Measurements from ENCODE around the gene CTSO. TPM values are rescaled to one million over a fixed set of nuclear protein-coding genes. Genes with fewer than 3 reads are reported as not detected.

CTSO gene
- total RNA-seq, 1 donor = 25.0 TPM

- no peaks in the 10 kb centered on the region for H3K9me3 ChIP-seq (ENCODE audit: low read depth, low read length)
- no peak overlapping the region for H3K4me2 ChIP-seq (ENCODE audit: insufficient read depth, low read length)
- H3K36me3 ChIP-seq (ENCODE audit: insufficient read depth, low read length) = no peaks in the 10 kb centered on the region
- H3K79me2 ChIP-seq (ENCODE audit: insufficient read depth, low read length) = no peaks in the 10 kb centered on the region
- no peak overlapping the region for H3K27ac ChIP-seq (ENCODE audit: low read depth, low read length)
- H3K4me1 ChIP-seq (ENCODE audit: insufficient read depth, low read length) = peaks cover 4% of the 10 kb centered on the region
- no peak for DNase-seq (ENCODE audit: insufficient read length, low spot score, missing footprints)
- H4K20me1 ChIP-seq (ENCODE audit: insufficient read depth, low read length) = no peaks in the 10 kb centered on the region
- TF ChIP-seq CTCF (IDR thresholded peaks at IDR 0.05; ENCODE audit: extremely low read depth, low read depth, low read length) = no peak
- no peaks in the 10 kb centered on the region for H3K27me3 ChIP-seq (ENCODE audit: insufficient read depth, low read length)
- H2AFZ ChIP-seq (ENCODE audit: low read length) = no peak overlapping the region
- H3K4me3 ChIP-seq (ENCODE audit: insufficient read depth, low read length) = no peak overlapping the region
These were observed 66.6 kb downstream of the CTSO start for GRCh38 chr4:155887045-155887444.

GRCh38 chr4:155885666-155886065 is 68.0 kb downstream of the CTSO start:
- no peaks in the 10 kb centered on the region for H3K36me3 ChIP-seq (ENCODE audit: insufficient read depth, low read length)
- no peak overlapping the region for H3K4me2 ChIP-seq (ENCODE audit: insufficient read depth, low read length)
- no peak for TF ChIP-seq CTCF (IDR thresholded peaks at IDR 0.05; ENCODE audit: extremely low read depth, low read depth, low read length)
- no peaks in the 10 kb centered on the region for H4K20me1 ChIP-seq (ENCODE audit: insufficient read depth, low read length)
- no peaks in the 10 kb centered on the region for H3K79me2 ChIP-seq (ENCODE audit: insufficient read depth, low read length)
- no peaks in the 10 kb centered on the region for H3K27me3 ChIP-seq (ENCODE audit: insufficient read depth, low read length)
- no peak overlapping the region for H2AFZ ChIP-seq (ENCODE audit: low read length)
- H3K4me3 ChIP-seq (ENCODE audit: insufficient read depth, low read length) = no peak overlapping the region
- H3K9me3 ChIP-seq (ENCODE audit: low read depth, low read length) = no peaks in the 10 kb centered on the region
- no peak overlapping the region for H3K27ac ChIP-seq (ENCODE audit: low read depth, low read length)
- DNase-seq (ENCODE audit: insufficient read length, low spot score, missing footprints) = no peak
- H3K4me1 ChIP-seq (ENCODE audit: insufficient read depth, low read length) = peaks cover 4% of the 10 kb centered on the region

GRCh38 chr4:155883895-155884294 is 69.8 kb downstream of the CTSO start:
- Histone ChIP-seq H3K36me3 (ENCODE audit: insufficient read depth, low read length) (no peaks in the 10 kb centered on the region), H3K9me3 (ENCODE audit: low read depth, low read length) (no peaks in the 10 kb centered on the region), H3K4me1 (ENCODE audit: insufficient read depth, low read length) (peaks cover 2% of the 10 kb centered on the region), H4K20me1 (ENCODE audit: insufficient read depth, low read length) (no peaks in the 10 kb centered on the region), H3K27ac (ENCODE audit: low read depth, low read length) (no peak overlapping the region), H3K79me2 (ENCODE audit: insufficient read depth, low read length) (no peaks in the 10 kb centered on the region), H3K4me3 (ENCODE audit: insufficient read depth, low read length) (no peak overlapping the region), H3K27me3 (ENCODE audit: insufficient read depth, low read length) (no peaks in the 10 kb centered on the region), H2AFZ (ENCODE audit: low read length) (no peak overlapping the region), H3K4me2 (ENCODE audit: insufficient read depth, low read length) (no peak overlapping the region)
- TF ChIP-seq CTCF (IDR thresholded peaks at IDR 0.05; ENCODE audit: extremely low read depth, low read depth, low read length) = no peak
- no peak for DNase-seq (ENCODE audit: insufficient read length, low spot score, missing footprints)

GRCh38 chr4:155881555-155881954 is 72.1 kb downstream of the CTSO start:
- Histone ChIP-seq H3K9me3 (ENCODE audit: low read depth, low read length) (no peaks in the 10 kb centered on the region), H2AFZ (ENCODE audit: low read length) (no peak overlapping the region), H3K36me3 (ENCODE audit: insufficient read depth, low read length) (no peaks in the 10 kb centered on the region), H4K20me1 (ENCODE audit: insufficient read depth, low read length) (no peaks in the 10 kb centered on the region), H3K4me3 (ENCODE audit: insufficient read depth, low read length) (no peak overlapping the region), H3K27me3 (ENCODE audit: insufficient read depth, low read length) (no peaks in the 10 kb centered on the region), H3K79me2 (ENCODE audit: insufficient read depth, low read length) (no peaks in the 10 kb centered on the region), H3K27ac (ENCODE audit: low read depth, low read length) (no peak overlapping the region), H3K4me2 (ENCODE audit: insufficient read depth, low read length) (no peak overlapping the region), H3K4me1 (ENCODE audit: insufficient read depth, low read length) (no peaks in the 10 kb centered on the region)
- TF ChIP-seq CTCF (IDR thresholded peaks at IDR 0.05; ENCODE audit: extremely low read depth, low read depth, low read length) = no peak
- no peak for DNase-seq (ENCODE audit: insufficient read length, low spot score, missing footprints)

Data from osteoblast (primary cell).